NCI-H1930 (cell line): ENCODE measurements around the gene FOXO6.

ENCODE experiments used
- DNase-seq, 2 experiments: peaks; one replicate each; lab custom pipeline; 2025; lab: John Stamatoyannopoulos, UW

Gene FOXO6

DNA sequence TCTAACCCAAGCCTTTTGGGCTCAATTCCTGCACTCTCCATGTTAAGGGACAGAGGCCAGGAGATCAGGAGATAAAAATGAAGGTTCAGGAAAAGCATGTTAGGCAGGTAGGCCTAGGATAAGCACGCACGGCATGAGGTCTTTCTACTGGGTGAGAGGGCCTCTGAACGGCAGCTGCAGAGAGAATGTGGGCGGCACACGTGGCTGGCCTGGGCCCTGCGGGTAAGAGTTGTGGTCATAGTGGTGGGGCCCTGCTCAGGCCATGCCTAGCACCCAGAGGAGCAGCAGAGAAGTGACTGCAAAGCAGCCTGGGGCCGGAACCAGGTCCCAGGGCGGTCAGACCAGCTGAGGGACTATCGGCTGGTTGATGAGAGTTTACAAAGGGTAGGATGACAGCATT lies 7.5 kb upstream of the FOXO6 start:
- no peak for DNase-seq

DNA sequence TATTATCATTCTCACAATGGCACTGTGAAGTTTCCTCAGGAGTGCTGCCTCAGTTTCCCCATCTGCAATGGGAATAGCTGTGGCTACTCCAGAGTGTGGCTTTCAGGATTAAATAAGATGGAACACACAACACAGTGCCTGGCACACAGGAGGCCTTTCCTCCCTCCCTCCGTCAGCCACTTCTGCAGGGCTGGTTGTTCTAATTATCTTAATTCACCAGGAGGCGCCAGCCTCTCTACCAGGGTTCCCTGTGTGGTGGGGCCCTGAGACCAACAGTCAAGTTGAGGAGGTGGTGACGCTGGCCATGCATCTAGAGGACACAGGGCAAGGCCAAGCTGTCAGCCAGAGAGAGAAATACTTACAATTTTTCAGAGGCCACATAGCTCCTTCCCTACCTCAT lies 6.3 kb upstream of the FOXO6 start:
- no peak for DNase-seq

DNA sequence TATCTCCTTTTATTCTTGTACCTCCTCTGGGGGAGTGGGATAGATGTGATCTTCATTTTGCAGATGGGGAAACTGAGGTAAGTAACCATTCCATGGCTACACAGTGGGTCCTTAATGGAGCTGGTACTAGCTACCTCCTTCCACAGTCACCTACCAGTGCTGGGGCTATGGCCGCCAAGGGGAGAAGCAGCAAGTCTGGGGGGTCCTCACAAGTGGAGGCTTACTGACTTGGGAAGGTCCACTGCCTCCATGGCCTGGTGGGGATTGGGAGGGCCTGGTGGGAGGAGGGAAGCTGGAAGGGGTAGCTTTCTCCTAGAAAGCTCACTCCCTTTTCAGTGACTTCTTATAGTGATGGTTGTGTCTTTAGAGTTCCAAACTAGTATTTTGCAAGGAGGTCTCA lies 5.9 kb upstream of the FOXO6 start:
- no peak for DNase-seq

DNA sequence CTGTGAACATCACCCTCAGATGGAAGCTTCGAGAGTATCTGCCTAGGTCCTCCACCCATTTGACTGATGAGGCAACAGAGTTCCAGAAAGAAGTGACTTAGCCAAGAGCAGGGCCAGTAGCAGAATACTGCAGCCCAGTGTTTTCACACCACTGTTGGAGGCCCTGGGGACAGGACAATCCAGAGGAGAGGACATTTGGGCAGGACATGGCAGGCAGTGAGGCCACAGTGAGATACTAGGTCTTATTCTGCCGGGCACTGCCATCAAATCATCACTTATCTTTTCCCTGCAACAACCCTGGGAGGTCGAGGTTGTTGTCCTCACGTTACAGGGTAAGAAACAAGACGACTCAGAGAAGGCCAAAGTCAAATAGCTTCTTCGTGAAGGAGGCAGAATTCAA lies 5.5 kb upstream of the FOXO6 start:
- no peak for DNase-seq

DNA sequence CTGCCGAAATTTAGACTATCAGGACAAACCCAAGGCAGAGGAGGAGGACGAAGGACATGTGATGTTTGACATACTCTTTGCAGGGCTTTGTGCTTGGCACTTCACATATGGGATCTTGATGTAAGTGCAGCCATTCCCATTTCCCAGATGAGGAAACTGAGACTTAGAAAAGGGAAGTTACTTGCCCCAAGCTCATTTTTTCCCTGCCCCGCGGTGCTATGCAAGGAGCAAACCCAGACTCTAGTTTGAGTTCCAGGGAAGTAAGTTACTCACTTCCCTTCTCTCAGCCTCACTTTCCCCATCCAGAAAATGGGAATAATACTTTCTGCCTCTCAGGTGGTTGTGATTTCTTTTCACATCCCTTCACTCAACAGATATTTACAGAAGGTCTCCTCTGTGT lies 4.5 kb upstream of the FOXO6 start:
- DNase-seq = no peak

DNA sequence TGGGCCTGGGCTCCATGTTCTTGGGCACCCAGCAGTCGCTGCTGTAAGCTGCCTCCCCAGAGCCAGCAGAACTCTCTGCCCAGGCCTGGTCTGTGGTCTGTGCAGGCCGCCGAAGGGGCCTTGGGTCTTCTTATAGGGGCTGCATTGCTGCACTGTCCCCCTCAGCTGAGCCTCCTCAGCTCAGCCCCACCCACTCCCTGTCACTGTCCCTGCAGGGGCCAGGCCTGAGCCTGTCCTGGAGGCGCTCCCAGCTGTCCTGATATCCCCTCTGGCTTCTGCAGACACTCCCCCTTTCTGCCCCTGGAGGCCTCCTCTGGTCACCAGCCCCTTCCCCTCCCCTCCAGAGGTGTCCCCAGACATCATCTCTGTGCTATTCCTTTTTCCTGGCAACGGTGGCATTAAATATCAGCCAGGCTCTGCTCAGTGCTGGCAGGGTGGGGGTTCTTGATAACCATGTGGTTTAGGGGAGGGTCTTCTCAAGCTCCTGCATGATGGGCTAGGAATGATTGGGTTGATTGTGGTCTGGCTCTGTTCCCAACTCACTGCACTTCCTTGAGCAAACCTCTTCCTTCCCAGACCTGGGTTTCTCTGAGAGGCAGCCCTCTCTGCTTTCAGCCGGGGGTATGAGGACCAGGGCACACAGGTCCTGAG lies 3.7 kb upstream of the FOXO6 start:
- no peak for DNase-seq

DNA sequence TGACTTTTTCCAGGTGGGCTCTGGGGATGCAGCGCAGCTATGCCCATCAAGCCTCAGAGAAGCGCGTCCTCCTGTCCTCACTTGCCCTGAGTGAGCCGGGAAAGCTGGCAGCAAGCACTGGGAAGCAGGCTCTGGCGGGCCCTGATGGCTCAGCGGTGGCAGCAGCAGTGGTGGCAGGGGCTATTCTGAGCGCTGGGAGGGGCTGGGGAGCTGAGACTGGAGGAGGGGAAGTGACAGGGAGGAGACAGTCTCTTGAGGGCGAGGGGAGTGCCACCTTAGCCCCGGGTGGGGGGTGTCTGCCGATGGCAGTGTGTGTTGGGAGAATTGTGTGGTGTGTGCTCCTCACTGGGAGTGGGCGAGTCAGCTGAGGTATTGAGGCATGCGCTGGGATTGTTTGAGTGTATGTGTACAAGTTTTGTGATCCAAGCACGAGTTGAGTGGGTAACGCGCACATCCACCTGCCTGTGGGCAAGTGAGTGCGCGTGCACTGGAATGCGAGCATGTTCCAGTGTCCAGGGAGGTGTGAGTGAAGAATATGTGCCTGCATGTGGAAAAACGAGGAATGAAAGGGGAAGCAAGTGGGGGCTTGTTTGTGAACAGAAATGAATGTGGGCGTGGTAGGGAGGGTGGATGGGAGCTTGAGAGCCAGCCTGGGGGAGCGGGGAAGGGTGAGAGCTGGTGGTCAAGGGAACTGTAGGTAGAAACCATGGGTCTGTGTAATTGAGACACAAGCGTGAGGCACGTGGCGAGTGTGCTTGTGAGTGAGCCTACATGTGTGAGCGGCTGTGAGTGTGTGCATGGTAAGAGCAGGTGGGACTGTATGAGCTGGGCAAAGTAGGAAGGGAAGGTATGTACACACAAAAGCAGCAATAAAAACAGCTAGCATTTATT lies 2.9 kb upstream of the FOXO6 start:
- no peak for DNase-seq

DNA sequence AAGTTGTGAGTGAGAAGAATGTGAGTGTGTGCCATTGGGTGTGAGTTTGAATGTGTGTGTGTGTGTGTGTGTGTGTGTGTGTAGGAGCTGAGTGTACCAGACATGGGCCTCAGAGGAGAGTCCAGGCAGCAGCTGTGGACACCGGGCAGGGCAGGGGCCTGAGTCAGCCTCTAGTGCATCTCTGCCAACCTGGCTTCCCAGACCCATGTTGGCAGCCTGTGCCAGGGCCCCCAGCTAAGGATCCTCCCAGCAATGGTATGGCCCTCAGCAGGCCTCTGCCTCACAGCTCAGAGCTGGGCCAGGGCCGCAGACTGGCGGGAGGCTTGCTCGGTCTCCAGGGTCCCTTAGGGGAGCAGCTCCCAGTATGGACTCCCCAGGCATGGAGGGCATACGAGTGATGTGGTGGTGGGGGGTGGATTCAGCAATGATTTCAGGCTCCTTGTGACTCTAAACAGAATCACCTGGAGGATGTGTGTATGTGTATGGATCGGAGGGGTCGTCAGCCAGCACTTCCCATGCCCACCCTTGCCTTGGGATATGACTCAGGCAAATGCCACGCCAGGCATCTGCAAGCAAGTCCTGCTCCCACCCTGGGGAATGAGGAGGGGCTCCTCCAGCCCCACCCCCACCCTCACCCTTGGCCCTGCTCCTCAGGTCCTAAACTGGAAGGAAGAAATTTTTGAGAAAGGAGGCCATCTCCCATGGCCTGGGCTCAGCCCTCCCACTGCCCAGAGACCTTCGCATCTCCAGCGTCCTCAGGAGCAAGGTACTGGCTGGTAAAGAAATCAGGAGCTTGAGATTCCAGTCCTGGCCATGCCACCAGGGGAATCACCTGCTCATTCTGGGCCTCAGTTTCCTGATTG lies 1.8 kb upstream of the FOXO6 start:
- DNase-seq = no peak

DNA sequence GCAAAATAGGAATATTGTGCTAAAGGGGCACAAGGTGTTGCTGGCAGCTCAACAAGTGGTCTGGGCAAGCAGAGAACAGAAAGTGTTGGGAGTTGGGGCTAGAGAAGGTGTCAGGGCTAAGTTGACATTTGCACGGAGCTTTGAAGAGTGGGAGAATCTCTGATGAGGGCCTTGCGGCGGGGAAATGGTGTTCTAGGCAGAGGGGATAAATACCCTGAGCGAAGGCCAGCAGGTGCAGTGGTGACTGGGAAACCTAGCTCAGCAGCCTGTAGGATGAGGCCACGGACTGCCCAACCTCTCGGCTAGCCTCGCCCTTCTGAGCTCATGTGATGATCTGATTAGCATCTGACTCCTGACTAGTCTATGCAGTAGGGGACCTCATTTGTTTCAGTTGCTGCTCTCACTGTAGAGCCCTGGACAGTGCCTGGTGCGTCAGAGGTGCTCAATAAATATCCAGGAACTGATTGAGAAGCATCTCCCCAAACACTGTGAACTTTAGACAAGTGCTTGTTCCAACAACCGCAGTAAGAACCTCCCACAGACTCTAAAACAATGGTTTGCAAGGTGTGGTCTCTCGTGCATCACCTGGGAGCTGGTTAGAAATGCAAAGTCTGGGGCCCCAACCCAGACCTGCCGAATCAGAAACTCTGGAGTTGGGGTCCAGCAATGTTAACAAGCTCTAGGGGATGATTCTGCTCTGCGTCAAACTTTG lies 1.0 kb upstream of the FOXO6 start:
- DNase-seq = no peak

DNA sequence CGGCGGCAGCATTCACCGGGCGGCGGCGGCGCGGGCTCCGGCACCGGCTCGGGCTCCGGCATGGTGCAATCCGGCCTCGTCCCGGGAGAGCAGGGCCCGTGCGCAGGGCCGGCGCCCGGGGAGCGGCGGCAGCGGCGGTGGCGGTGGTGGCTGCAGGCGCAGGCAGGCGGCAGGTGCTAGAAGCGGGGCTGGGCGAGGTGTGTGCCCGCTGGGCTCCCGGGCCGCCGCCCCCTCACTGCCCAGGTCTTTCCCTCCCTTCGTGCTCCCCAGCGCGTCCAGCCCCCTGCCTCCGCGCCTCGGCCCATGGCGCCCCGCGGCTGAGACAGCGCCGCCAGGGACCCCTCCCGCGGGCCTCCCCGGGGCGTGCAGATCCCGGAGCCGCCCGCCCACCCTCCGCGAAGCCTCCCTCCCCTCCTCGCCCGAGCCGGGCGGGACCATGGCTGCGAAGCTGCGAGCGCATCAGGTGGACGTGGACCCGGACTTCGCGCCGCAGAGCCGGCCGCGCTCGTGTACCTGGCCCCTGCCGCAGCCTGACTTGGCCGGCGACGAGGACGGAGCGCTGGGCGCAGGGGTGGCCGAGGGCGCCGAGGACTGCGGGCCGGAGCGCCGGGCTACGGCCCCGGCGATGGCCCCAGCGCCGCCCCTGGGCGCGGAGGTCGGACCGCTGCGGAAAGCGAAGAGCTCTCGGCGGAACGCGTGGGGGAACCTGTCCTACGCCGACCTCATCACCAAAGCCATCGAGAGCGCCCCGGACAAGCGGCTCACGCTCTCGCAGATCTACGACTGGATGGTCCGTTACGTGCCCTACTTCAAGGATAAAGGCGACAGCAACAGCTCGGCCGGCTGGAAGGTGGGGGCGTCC lies 492 bp downstream of the FOXO6 start:
- no peak for DNase-seq

DNA sequence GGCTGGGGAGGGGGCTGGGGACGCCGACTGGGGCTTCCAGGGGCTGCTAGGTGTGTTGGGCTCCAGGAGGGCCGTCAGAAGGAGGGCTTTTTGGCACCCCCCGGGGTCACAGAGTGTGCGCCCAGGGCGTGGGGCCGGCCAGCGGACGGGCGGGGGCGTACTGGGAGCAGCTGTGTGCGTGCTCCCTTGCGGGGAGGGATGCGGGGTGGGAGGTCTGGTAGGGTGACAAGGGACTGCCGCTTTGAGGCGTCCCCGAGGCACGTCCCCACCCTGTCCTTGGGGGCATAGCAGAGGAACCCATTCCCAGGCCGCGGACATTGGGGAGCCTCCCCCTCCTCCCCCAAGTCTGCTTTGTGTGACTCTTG lies 1.1 kb downstream of the FOXO6 start:
- no peak for DNase-seq

DNA sequence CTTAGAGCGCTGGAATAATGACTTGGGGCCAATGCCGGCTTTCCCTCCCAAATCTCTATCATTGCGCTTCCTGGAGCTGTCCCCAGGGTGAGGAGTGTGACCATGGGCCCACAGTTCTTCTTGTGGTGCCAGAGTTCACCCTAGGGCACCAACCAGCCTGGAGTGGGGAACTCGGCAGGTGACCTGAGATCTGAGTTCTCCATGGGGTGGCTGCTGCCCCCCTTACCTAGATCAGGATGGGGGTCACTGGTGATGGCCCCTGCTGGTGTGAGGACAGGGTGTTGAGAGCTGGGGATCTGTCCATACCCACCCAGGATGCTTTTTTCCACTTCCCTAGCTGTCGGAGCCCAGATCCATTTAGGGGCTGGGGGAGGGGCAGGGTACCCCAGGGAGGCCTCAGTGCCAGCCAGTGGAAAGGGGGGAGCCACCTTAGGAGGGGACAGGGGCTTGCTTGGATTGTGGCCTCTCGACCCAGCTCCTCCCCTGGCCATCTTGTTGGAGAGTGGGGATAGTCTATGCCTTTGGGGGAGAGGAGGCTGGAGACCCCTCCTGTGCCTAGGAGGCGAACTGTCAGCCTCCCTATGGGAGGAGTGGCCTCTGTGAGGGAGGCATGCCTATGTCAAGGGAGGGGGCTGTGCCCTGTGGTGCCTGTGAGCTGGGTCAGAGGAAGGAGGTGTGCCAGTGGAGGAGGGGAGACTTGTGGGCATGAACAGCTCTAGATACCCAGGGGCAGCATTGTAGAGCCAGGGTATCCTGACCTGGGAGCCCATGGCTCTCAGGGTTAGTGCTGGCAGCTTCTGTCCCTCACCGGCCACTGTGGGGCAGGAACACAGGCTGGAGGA lies 1.7 kb downstream of the FOXO6 start:
- no peak for DNase-seq

DNA sequence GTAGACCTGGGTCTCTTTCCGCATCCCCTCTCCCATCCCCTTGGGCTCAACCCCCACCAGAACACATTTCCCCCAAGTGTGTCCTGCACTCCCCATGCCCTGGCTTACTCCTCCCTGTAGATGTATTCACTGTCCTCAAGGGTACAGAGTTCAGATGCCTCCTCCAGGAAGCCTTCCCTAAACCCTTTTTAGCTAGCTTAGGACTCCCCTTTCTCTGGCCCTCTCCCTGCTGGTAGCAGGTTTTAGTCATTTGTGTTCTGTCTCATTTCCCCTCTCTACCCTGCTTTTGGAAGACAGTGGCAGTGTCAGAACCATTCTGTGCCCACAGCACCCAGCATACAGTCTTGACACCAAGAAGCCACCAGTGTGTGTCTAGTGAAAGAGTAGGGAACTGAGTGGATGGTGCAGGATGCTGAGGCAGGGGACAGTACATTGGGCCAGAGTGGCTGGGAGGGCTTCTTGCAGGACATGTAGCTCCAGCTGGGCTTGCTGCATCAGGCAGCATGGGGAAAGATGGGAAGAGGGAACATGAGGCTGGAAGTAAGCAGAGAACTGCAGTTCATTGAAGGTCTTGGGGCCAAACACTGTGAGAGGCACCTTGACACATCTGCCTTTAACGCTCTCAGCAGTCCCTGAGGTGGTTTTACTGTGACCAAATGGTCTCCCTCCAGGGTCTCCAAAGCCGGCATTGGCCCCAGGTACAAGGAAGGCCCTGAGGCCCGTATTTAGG lies 2.5 kb downstream of the FOXO6 start:
- DNase-seq = no peak

DNA sequence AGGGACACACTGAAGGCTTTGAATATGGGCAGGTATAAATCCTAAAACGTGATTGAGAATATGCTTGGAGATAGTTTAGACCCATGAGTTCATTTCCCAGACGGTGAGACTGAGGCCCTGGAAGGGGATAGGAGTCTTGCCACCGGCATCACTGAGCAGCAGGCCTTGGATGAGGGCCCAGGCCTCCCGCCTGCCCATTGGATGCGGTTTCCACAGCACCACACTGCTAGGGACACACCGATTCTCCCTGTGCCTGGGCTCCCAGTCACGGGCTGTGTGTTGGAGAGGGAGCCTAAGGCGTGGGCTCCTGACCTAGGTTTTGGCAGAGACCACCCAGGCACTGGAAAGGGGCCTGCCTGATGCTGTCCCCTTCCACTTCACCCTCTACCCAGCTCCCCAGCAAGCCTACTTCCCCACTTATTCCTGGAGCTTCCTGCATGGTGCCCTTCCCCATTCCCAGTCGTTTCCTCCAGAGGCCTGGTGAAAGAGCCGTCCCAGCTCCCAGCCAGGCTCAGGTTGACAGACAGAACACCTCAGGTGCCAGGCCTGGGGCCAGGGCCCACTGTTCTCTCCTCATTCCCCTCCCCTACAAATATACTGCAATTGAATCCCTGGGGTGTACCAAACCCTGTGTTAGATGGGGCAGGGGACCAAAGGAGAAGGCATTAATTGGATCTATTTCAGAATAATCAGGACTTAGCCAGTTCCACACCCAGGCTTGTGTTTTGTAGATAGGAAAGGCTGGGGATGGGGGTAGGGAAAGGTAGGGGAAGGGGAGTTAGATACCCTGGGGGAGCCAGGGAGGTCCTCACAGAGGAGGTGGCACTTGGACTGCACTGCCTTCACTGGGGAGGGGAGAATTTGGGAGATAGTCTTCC lies 3.4 kb downstream of the FOXO6 start:
- no peak for DNase-seq

DNA sequence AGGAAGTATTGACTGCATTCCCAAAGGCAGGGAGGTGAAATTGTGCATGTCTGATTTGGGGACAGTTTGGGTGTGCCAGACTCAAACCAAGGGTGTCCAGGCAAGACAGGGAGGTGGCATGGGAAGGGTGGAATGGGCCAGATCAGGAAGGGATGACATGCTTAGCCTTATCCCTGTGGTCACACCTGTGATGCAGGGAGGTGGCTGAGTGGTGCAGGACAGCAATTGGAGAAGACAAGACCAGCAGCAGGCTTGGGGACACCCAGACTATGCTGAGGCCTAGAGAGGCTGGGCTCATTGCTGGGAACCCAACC lies 4.0 kb downstream of the FOXO6 start:
- DNase-seq = no peak

DNA sequence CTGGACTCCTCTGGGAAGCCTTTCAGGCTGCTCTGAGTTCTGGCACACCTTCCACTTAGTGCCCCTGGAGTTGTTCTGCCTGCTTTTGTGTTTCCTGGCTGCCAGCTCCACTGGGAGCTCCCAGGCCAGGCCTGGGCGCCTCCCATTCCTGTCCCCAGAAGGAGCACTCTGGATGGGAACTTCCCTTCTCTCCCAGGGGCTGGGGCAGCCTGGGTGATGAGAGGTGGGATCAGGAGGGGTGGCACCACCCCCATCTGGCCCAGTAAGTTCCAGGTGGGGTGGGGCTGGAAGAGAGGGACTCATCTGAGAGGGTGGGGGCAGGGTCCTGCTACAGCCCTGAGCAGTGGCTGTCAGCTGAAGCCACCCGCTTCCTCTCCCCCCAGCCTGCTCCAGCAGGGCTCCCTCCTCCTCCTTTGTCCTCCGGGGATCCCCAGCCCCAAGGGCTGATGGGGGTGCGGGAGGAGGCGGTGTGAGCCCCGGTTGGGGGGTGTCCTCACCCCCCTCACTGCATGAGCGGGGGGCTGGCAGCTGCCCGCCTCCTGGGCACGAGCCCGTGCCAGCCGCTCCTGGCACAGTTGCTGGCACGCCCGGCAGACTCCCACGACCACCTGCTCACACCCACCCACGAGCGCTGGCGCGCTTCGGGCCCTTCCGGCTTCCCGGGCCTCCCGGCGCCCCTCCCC lies 4.7 kb downstream of the FOXO6 start:
- no peak for DNase-seq

DNA sequence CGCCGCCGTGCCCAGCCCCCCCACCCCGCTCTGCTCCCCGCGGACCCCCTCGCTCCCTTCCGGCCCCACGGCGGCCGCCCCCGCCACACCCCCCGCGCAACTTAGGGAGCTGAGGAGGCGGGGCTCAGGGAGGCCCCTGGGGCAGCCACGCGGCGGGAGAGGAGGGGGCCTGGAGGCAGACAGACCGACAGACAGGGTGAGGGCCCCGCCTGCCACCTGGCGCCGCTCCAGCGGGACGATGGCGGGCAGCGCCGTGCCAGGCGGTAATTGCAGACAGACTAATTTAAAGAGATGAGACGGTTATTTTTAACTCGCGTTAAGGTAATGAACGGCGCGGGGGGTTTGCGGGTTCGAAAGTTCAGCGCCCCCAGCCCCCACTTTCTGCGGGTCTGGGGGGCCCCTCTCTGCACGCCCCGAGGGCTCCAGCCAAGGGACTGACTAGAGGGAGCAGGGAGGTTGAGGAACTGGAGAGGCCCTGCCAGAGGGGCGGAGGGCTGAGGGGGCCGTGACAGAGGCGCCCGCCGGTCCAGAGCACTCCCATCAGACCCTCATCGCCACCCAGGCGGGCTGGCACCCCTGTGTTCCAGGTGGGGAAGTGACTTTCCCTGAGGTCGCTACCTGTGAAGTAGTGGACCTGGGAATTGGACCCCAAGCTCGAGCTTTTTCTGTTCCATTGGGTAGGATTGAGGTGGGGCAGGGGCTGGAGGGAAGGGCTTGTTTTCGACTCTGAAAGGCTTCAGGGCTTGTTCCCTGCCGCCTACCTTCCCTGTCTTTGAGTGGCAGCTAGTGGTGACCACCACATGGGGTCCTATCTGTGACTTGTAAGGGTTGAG lies 5.4 kb downstream of the FOXO6 start:
- DNase-seq = no peak
